B cell (primary cell): ENCODE results near the gene MIA3.

Experiments
- CTCF ChIP-seq: fragments of 200-600 bp; IDR thresholded peaks from one replicate; pipeline ENCODE4 v1.8.0; 2022; ENCODE audit warnings: antibody characterized with exemption, mild to moderate bottlenecking
- EZH2 ChIP-seq: IDR thresholded peaks from 2 replicates; pipeline ENCODE4 v1.6.1; 2012; ENCODE audit warnings: borderline replicate concordance, low read depth, mild to moderate bottlenecking, moderate library complexity, low read length; ENCODE audit not compliant: insufficient read depth, poor library complexity, severe bottlenecking

DNA sequence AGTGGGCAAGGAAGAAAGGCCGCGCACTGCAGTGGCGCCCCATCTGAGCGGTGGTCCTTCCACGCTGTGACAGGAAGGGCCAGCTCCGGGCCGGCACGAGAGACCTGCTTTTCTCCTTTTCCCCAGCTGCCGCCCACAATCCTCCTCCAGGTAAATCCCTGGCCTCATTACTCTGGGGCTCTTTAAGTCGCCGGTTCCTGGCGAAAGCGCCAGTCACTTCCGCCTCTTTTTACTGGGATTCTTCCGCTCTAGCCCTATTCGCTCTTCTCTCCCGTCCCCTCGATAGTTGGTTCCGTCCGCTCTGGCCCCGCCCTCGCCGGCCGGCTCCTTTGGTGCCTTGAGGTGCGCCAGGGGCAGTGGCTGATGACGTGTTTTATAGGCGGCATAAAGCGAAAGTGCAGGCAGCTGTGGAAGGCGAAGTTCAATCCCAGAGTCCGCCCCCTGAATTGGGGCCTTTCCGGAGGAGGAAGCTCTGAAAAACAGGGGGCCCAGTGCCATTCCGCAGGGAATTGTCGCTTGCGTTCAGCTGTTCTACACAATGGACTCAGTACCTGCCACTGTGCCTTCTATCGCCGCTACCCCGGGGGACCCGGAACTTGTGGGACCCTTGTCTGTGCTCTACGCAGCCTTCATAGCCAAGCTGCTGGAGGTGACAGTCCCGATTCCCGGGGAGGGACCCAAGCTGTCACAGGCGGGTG lies 26.2 kb downstream of the MIA3 start:
- TF ChIP-seq CTCF, result no peak
- TF ChIP-seq EZH2, result no peak
